ENCODE measurements around the gene SNCAIP.

Gene SNCAIP
- total RNA-seq = 0 reads per million in 4 donors

DNA sequence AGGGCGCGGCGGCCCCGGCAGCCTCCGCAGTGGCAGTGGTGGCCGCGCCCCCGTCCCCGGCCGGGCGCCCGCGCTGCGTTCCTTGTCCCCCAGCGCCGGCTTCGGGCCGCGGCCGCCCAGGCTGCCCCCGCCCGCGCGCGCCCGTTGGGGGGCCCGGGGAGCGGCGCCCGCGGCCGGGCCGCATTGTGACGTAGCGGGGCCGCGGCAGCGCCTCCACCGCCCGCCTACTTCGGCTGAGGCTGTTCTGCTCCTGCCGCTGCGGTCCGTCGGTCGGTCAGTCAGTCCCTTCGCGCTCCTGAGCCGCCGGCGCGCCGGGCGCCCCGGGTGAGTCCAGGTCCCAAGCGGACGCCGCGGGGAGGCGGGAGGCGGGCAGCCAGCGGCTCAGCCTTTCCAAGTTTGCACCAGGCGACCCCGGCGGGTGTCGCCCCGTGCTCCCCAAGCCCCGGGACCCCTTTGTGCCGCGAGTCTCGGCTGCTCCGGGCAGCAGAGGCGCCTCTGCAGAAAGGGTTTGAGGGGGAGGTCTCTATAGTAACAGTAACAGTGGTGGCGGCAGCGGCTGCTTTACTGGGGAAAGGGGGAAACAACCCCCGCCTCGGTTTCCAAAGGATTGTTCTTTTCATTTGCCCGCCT, at the start of gene SNCAIP:
Gene SNCAIP (plus strand): TSS at position 277 of the 630 bp plus-strand sequence. CDS start 78,898 bp downstream, outside the sequence.
- DNase-seq = no peak

GRCh38 chr5:122263352-122264030, 48.5 kb upstream of the SNCAIP start:
- DNase-seq = no peak

GRCh38 chr5:122264610-122265009, 47.4 kb upstream of the SNCAIP start:
- DNase-seq = no peak

GRCh38 chr5:122267185-122267584, 44.9 kb upstream of the SNCAIP start:
- DNase-seq = no peak

- DNase-seq = no peak
Measured at GRCh38 chr5:122273696-122274095, 38.3 kb upstream of the SNCAIP start.

- no peak for DNase-seq
Measured at GRCh38 chr5:122283592-122283991, 28.4 kb upstream of the SNCAIP start.

DNA sequence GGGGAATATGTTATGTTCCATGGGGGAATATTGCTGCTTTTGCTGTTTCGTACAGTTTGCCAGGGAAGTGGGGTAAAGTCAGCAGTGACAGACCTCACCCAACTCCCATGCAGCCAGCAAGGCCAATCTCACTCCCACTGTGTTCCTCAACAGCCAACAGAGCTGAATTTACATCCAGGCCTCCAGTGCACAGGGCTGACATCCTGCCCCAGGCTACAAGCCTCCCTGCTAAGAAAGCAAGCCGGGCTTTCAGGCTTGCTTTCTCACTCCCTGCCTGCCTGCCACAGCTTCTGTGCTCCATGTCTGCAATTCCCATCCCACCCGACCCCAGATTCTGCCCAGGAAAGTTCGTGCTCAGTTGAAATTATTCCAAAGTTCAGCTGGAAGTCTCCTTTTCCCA, 25.5 kb upstream of the SNCAIP start:
- no peak for DNase-seq

DNA sequence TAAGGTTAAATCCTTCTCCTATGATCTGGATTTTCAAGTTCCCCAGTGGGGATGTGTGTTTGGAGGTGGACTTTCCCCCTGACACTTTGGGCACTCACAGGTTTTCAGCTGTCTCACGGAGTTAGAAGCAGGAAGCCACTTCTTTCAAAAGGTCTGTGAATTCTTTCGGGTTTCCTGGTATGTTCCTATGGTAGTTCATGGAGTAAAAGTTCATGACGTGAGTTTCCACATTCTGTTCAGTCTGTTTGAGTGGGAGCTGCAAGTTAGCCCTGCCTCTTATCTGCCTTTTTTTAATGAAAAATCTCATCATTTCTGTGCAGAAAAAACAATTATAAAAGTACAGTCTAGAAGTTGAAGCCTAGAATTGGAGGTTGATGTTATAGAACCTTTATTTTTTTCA, 24.9 kb upstream of the SNCAIP start:
- no peak for DNase-seq

DNA sequence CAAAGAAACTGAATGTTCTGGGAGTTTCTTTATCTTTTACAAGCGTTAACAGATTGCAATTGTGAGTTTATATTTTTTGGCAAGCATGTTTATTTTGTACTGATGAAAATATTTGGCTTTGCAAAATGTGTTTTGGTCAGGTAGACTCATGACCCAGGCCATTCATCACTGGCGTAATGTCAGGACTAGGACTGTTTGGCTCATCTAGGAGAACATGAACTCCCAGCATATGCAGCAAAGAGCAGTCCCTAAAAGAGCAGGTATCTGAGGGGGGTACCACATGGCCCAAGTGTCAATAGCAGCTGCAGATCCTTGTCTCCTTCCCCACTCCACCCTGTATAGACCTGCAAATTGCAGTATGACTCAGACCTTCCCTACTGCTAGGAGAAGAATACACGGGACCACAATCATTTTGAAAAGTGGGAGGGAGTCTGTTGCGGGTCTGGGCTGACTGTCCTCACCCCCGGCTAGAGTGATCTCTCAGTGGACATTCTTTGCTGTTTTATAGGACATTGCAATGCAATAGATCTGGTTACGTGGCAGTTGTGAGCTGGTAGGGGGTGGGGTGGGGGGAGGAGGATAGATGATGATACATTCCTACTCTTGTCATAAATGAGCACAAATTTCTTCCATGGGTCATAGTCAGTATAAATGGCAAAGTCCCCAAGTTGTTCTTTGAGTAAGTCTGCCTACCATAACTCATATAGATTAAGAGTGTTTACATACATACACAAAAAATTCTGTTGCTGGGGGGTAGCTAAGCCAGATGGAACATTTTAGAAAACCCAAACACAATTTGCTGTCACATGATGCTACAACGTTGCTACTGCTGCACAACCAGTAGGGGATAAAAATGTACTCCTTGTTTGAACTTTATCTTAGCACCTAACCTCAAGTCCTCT, 20.8 kb upstream of the SNCAIP start:
- no peak for DNase-seq

DNA sequence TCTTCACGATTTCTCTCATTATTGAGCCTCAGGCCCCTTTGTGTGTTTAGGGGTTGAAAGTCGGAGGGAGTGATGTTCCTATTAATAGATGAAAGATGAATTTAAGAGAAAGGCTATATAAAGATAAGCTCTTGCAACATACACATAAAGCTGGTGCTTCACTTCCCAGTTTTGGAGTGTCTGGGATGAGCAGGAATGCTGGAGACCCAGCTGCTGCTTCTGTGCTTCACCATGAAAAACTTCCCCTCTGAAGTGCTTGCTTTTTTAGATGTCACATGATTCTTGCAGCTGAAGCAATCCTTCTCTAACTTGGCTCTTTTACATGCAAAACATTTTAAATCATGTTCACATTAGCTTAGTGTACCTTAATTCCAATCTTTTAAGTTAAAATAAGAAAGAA, 19.7 kb upstream of the SNCAIP start:
- no peak for DNase-seq

- no peak for DNase-seq
Measured at GRCh38 chr5:122295138-122295537, 16.9 kb upstream of the SNCAIP start.

DNA sequence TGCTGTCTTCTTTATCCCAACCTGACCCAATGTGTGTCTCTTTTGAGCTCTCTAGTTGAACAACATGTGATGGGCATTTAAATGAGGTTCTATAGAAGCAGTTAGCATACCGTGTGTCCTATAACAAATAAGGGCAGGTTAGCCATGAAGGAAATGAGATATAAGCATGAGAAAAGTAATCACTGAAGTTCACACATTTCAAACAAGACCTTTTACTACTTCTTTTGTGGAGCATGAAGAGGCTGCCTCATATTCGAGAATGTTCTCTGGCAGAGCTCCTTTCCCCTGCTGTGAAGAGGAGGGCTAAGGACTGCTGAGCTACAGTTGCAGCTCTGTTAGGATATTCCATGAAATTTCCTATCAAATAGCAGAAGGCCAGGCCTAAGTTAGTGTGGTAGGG, 15.2 kb upstream of the SNCAIP start:
- DNase-seq = no peak

GRCh38 chr5:122297587-122298298, 14.3 kb upstream of the SNCAIP start:
- DNase-seq = no peak

- no peak for DNase-seq
Measured at GRCh38 chr5:122300374-122300773, 11.7 kb upstream of the SNCAIP start.

- no peak for DNase-seq
Measured at GRCh38 chr5:122301016-122301415, 11.0 kb upstream of the SNCAIP start.

- DNase-seq = no peak
Measured at GRCh38 chr5:122304471-122305215, 7.4 kb upstream of the SNCAIP start.

- DNase-seq = no peak
Measured at GRCh38 chr5:122306461-122306860, 5.6 kb upstream of the SNCAIP start.

- DNase-seq = no peak
Measured at GRCh38 chr5:122310889-122311288, 1.1 kb upstream of the SNCAIP start.

- DNase-seq = no peak
Measured at GRCh38 chr5:122311497-122311960, 508 bp upstream of the SNCAIP start.

DNA sequence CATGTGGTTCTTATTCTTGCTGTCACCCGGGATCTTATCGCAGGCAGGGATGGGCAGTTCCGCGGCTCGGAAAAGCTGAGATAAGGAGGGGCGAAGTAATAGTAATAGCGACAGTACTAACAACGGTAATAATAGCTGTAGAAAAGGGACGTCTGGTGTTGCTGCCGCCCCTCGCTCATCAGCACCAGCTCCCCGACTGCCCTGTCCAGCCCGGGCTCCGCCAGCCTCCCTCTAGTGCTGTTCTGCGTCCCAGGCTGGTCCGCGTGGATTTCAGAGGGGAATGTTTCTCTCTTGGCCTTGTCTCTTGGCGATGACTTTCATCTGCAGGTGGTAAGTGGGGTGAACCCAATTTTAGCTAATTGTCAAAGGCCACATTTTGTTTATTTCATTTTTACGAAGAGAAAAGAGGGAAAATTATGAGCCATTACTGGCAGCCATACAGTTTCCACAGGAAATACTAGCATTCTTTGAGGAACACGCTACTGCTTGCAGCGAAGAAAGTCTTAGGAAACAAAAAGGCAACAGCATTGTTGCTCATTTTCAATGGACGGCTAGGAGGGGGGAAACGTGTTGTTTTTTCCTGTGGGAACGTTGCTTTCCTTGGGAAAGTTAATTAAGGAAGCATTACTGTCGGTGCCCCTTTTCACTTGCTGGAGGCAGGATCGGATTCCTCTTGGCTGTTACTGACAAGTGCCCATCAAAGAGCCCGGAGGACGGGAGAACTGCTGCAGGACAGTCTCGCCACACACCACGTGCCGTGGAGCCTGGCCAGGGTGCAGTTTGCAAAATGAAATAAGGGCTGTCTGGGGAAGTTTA, 762 bp downstream of the SNCAIP start:
- no peak for DNase-seq

DNA sequence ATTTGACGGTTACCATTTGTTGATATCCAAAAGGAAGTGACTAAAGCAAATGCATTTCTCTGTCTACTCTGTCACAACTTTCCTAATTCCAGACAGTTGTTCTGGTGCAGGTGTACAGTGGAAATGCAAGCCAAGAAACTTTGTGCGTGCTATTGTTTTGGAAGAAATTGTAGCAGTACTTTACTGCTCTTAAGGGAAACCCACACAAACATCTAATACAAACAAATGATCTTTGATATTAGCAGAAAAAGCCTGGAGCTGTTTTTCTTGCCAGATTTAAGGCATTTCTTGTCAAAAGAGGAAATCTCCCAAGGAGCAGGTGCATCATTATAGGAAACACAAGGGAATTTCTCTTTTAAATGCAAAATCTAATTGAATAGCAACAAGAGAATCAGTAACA, 2.0 kb downstream of the SNCAIP start:
- DNase-seq = no peak

Data from T-helper 1 cell (primary cell).